Spinal cord (tissue), 10 donors: ENCODE results near the gene DPEP2. TPM values are rescaled to one million over a fixed set of nuclear protein-coding genes. Genes with fewer than 3 reads are reported as not detected.

Source experiments
- DNase-seq, 6 donors: peaks; one replicate each; pipeline versions ENCODE4 v3.0.0 to v3.0.0-alpha.2; 2013 to 2015; ENCODE audit warnings: low spot score in 6 of 6, low read depth in 4 of 6
- H3K27ac ChIP-seq: one replicate; pipeline ENCODE4 v1.5.1; 2013; ENCODE audit warnings: low read depth, low read length, control low read depth
- H3K27me3 ChIP-seq: one replicate; pipeline ENCODE4 v1.6.1; 2013; ENCODE audit warnings: low read length; ENCODE audit not compliant: control insufficient read depth, insufficient read depth
- H3K36me3 ChIP-seq: one replicate; pipeline ENCODE4 v1.6.1; 2013; ENCODE audit warnings: low read length; ENCODE audit not compliant: control insufficient read depth, insufficient read depth
- H3K4me1 ChIP-seq: one replicate; pipeline ENCODE4 v1.6.1; 2013; ENCODE audit warnings: low read length; ENCODE audit not compliant: control insufficient read depth, insufficient read depth
- H3K4me3 ChIP-seq: one replicate; pipeline ENCODE4 v1.5.1; 2013; ENCODE audit warnings: low read depth, low read length, control low read depth
- H3K9me3 ChIP-seq: one replicate; pipeline ENCODE4 v1.6.1; 2013; ENCODE audit warnings: low read length; ENCODE audit not compliant: control insufficient read depth, insufficient read depth
- WGBS: methylation state at CpG from one replicate; pipeline ENCODE4 v1.1.5; 2013; ENCODE audit warnings: missing lambda C conversion rate; ENCODE audit not compliant: insufficient coverage; 5-methylcytosine and 5-hydroxymethylcytosine counted together
- polyA plus RNA-seq, 2 donors: library from polyadenylated mRNA; unstranded; fragments of 120-200 nt; gene quantifications; one replicate each; pipeline ENCODE4 v1.2.1, GENCODE V29; 2013; ENCODE audit not compliant: insufficient read length in 2 of 2
- total RNA-seq, 2 donors: library from RNA; depleted of rRNA in 1 of 2; stranded (reverse); fragments of 120-200 nt in 1 of 2; fragments of >200 nt in 1 of 2; gene quantifications; one replicate each; pipeline versions ENCODE4 v1.2.3 to v1.2.4, GENCODE V29; 2013 to 2014
- donor health status: healthy.

Gene DPEP2
- total and polyA plus RNA-seq, 4 donors: 1.0 to 3.0 (median 2.5) TPM

GRCh38 chr16:67968400-67969253, 30.7 kb downstream of the DPEP2 start, which contains the start of gene SLC12A4:
Gene SLC12A4 (minus strand): TSS chr16:67968637. CDS start chr16:67968553, 84 bp downstream.
- no peaks in the 10 kb centered on the region for H3K9me3 ChIP-seq
- 2% methylated on average over 78 of the region's 78 CpGs for WGBS
- H3K4me3 ChIP-seq: peak within 1 kb of the TSS; percentile 79
- H3K27ac ChIP-seq: peak within 1 kb of the TSS; percentile 76
- H3K27me3 ChIP-seq: peaks cover 19% of the 10 kb centered on the region
- peaks cover 5% of the 10 kb centered on the region for H3K36me3 ChIP-seq
- peaks cover 45% of the 10 kb centered on the region for H3K4me1 ChIP-seq
- DNase-seq: peak in 4 of 6 donors; percentile 66 to 90 (median 68)

- peaks cover 51% of the 10 kb centered on the region for H3K4me1 ChIP-seq
- peak overlapping the region; percentile 79 for H3K4me3 ChIP-seq
- DNase-seq: peak in 1 of 6 donors; percentile 60
- H3K36me3 ChIP-seq: peaks cover 8% of the 10 kb centered on the region
- peak overlapping the region; percentile 76 for H3K27ac ChIP-seq
- 2% methylated on average over 45 of the region's 45 CpGs for WGBS
- H3K9me3 ChIP-seq: no peaks in the 10 kb centered on the region
- H3K27me3 ChIP-seq: peaks cover 19% of the 10 kb centered on the region
These were observed 31.3 kb downstream of the DPEP2 start for GRCh38 chr16:67967958-67968399.

GRCh38 chr16:67967183-67967957, 31.9 kb downstream of the DPEP2 start:
- Histone ChIP-seq H3K27me3 (peaks cover 19% of the 10 kb centered on the region), H3K27ac (peak overlapping the region; percentile 76), H3K4me1 (peaks cover 56% of the 10 kb centered on the region), H3K9me3 (no peaks in the 10 kb centered on the region), H3K4me3 (peak overlapping the region; percentile 79), H3K36me3 (peaks cover 11% of the 10 kb centered on the region)
- WGBS: 33% methylated on average over 14 of the region's 18 CpGs
- DNase-seq: no peak

- Histone ChIP-seq H3K36me3 (peaks cover 17% of the 10 kb centered on the region), H3K4me3 (peak overlapping the region; percentile 79), H3K27ac (peak overlapping the region; percentile 42), H3K27me3 (peaks cover 19% of the 10 kb centered on the region), H3K9me3 (no peaks in the 10 kb centered on the region), H3K4me1 (peaks cover 63% of the 10 kb centered on the region)
- DNase-seq: no peak
- WGBS: 68% methylated on average over 2 of the region's 3 CpGs
These were observed 32.6 kb downstream of the DPEP2 start for GRCh38 chr16:67966549-67967182.

- DNase-seq: no peak
- WGBS: 73% methylated on average over 8 of the region's 11 CpGs
- H3K4me1 ChIP-seq: peaks cover 69% of the 10 kb centered on the region
These were observed 33.4 kb downstream of the DPEP2 start for GRCh38 chr16:67965668-67966548.

GRCh38 chr16:67964477-67965131, 34.7 kb downstream of the DPEP2 start:
- H3K9me3 ChIP-seq: no peaks in the 10 kb centered on the region
- H3K27me3 ChIP-seq: peaks cover 15% of the 10 kb centered on the region
- WGBS: 77% methylated on average over 4 of the region's 6 CpGs
- H3K4me1 ChIP-seq: peaks cover 69% of the 10 kb centered on the region
- H3K36me3 ChIP-seq: peaks cover 32% of the 10 kb centered on the region
- peak in 1 of 6 donors; percentile 36 for DNase-seq
- H3K27ac ChIP-seq: peak overlapping the region; percentile 64
- no peak overlapping the region for H3K4me3 ChIP-seq

More at GRCh38 chr16:67965668-67966548, 33.4 kb downstream of the DPEP2 start:
- Histone ChIP-seq H3K9me3 (no peaks in the 10 kb centered on the region), H3K4me3 (peak overlapping the region; percentile 79), H3K27ac (peak overlapping the region; percentile 42), H3K27me3 (peaks cover 19% of the 10 kb centered on the region), H3K36me3 (peaks cover 24% of the 10 kb centered on the region)

GRCh38 chr16:67963662-67964321, 35.5 kb downstream of the DPEP2 start:
- H3K9me3 ChIP-seq: no peaks in the 10 kb centered on the region
- peaks cover 63% of the 10 kb centered on the region for H3K4me1 ChIP-seq
- peak overlapping the region; percentile 64 for H3K27ac ChIP-seq
- H3K4me3 ChIP-seq: peak overlapping the region; percentile 16
- WGBS: 19% methylated on average over 30 of the region's 32 CpGs
- peaks cover 12% of the 10 kb centered on the region for H3K27me3 ChIP-seq
- peaks cover 40% of the 10 kb centered on the region for H3K36me3 ChIP-seq
- no peak for DNase-seq

- Histone ChIP-seq H3K36me3 (peaks cover 45% of the 10 kb centered on the region), H3K4me1 (peaks cover 60% of the 10 kb centered on the region), H3K9me3 (no peaks in the 10 kb centered on the region), H3K27ac (peak overlapping the region; percentile 64), H3K4me3 (no peak overlapping the region), H3K27me3 (peaks cover 9% of the 10 kb centered on the region)
- peak in 2 of 6 donors; percentile 42 to 65 for DNase-seq
- 62% methylated on average over 2 of the region's 2 CpGs for WGBS
These were observed 36.0 kb downstream of the DPEP2 start for GRCh38 chr16:67963292-67963661.
